GM18517 (cell line): ENCODE data around the gene CD44.

Source experiments
- ATAC-seq: cut with Tn5 transposase; IDR thresholded peaks from one replicate; pipeline ENCODE4 v1.9.1; 2021; ENCODE audit warnings: mild to moderate bottlenecking, moderate library complexity; ENCODE audit not compliant: unreplicated experiment

Gene CD44

GRCh38 chr11:35111161-35112055 is 27.6 kb upstream of the CD44 start:
- ATAC-seq, result no peak

GRCh38 chr11:35112056-35112845 is 26.7 kb upstream of the CD44 start:
- ATAC-seq, result no peak

- ATAC-seq, result no peak
Measured at GRCh38 chr11:35112846-35113105, 26.2 kb upstream of the CD44 start.

GRCh38 chr11:35114906-35115687 is 23.9 kb upstream of the CD44 start:
- ATAC-seq, result peak; percentile 47

- no peak for ATAC-seq
Measured at GRCh38 chr11:35115688-35116030, 23.3 kb upstream of the CD44 start.

GRCh38 chr11:35116245-35116644 is 22.7 kb upstream of the CD44 start:
- no peak for ATAC-seq

GRCh38 chr11:35116762-35117640 is 22.0 kb upstream of the CD44 start:
- ATAC-seq, result no peak

GRCh38 chr11:35118906-35119305 is 20.1 kb upstream of the CD44 start:
- peak; percentile 85 for ATAC-seq

- ATAC-seq, result no peak
Measured at GRCh38 chr11:35121326-35121865, 17.6 kb upstream of the CD44 start.

- no peak for ATAC-seq
Measured at GRCh38 chr11:35122308-35122707, 16.7 kb upstream of the CD44 start.

- peak; percentile 81 for ATAC-seq
Measured at GRCh38 chr11:35126000-35126878, 12.7 kb upstream of the CD44 start.

GRCh38 chr11:35126879-35127581 is 11.9 kb upstream of the CD44 start:
- peak; percentile 29 for ATAC-seq

GRCh38 chr11:35127619-35128018 is 11.4 kb upstream of the CD44 start:
- ATAC-seq, result no peak

GRCh38 chr11:35131094-35131493 is 7.9 kb upstream of the CD44 start:
- ATAC-seq, result no peak

- ATAC-seq, result no peak
Measured at GRCh38 chr11:35131886-35132285, 7.1 kb upstream of the CD44 start.

GRCh38 chr11:35133656-35134055 is 5.3 kb upstream of the CD44 start:
- no peak for ATAC-seq

- ATAC-seq, result no peak
Measured at GRCh38 chr11:35134403-35135148, 4.4 kb upstream of the CD44 start.

GRCh38 chr11:35135222-35135621 is 3.7 kb upstream of the CD44 start:
- ATAC-seq, result no peak
